Astrocyte (in vitro differentiated cells and primary cell): ENCODE measurements around the gene LRGUK.

Experiments
- EZH2 ChIP-seq: IDR thresholded peaks from 2 replicates; pipeline ENCODE4 v1.6.1; 2012; ENCODE audit warnings: mild to moderate bottlenecking, low read length, inconsistent platforms; ENCODE audit not compliant: insufficient read depth
- TF ChIP-seq, protein P1 (sequence below): IDR thresholded peaks from 2 replicates; pipeline ENCODE4 v1.5.1; 2011; ENCODE audit warnings: low read depth, mild to moderate bottlenecking, inconsistent platforms, low read length, moderate library complexity; ENCODE audit not compliant: insufficient read depth

DNA sequence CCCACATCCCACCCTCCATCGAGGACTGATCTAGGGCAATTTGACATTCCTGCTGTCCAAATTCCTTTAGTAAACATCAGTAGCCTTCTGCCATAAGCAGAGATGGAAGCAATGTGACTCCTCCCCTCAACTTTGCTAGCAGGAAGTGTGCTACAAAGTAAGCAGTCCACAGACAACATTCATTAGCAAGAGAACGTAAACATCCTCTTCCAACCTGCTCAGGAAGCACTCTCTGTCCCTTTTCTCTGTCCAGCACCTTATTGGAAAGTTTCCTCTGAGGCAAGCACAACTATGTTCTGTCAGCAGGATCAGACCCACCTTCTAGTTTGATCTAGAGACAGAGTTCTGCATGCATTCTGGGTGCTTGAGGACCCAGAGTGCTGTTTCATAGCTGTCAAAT, 48.1 kb upstream of the LRGUK start:
- TF ChIP-seq, protein P1, sequence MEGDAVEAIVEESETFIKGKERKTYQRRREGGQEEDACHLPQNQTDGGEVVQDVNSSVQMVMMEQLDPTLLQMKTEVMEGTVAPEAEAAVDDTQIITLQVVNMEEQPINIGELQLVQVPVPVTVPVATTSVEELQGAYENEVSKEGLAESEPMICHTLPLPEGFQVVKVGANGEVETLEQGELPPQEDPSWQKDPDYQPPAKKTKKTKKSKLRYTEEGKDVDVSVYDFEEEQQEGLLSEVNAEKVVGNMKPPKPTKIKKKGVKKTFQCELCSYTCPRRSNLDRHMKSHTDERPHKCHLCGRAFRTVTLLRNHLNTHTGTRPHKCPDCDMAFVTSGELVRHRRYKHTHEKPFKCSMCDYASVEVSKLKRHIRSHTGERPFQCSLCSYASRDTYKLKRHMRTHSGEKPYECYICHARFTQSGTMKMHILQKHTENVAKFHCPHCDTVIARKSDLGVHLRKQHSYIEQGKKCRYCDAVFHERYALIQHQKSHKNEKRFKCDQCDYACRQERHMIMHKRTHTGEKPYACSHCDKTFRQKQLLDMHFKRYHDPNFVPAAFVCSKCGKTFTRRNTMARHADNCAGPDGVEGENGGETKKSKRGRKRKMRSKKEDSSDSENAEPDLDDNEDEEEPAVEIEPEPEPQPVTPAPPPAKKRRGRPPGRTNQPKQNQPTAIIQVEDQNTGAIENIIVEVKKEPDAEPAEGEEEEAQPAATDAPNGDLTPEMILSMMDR: no peak
- no peak for TF ChIP-seq EZH2
